ENCODE results near the gene CAPN5.

Gene CAPN5

DNA sequence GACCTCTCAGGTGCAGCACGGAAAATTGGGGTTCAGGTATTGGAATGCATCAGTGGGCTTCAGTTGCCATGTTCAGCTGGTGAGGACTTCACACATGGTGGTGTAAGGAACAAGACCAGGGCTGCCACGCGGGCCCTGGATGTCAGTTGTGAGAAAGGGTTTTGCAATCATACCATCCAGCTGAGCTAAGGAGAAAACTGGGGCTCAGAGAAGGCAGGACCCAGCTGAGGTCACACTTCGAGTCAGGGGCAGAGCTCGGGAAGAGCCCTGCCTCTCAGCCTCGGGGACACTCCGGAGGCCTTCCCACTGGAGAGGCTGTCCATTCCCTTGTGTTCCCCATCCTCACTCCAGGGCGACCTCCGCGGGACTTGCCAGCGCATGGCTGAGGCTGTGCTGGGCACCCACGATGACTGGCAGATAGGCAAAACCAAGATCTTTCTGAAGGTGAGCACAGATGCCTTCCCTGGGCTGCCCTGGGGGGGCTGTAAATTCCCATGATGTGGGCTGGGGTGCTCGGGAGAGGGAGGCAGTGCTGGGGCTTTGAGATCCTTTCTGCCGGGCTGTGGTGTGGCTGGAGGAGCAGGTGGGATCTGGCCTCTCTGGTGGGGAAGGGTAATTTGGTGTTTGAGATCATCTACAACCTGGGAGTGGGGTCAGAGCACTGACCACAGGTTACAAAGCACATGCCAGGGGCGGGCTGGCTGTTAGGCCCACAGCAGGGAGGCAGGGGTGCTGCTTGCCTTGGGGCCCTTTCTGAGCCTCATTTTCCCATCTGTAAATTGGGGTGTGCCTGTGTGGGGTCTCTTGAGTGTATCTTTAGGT, 108.5 kb downstream of the CAPN5 start:
- DNase-seq (ENCODE audit: low read depth), result no peak

Data from stimulated activated CD8-positive, alpha-beta memory T cell treated with anti-CD3 and anti-CD28 coated beads, Interleukin-12 subunit alpha, Interleukin-12 subunit beta, amount 100 ng/mL, for 1 hour (primary cell).